OCI-LY3 (cell line): ENCODE measurements around the gene FOCAD.

Experiments
- CTCF ChIP-seq: fragments of 200-600, 300-600 bp; sonication (generic); IDR thresholded peaks from 2 replicates; pipeline ENCODE4 v1.5.1; 2014; ENCODE audit warnings: antibody characterized with exemption, low read length, low read depth
- EZH2phosphoT487 ChIP-seq: fragments of 200-600 bp; shearing (Covaris generic); IDR thresholded peaks from 2 replicates; pipeline ENCODE4 v1.6.1; 2018; ENCODE audit warnings: antibody characterized with exemption, mixed run types, low read depth

- no peak for TF ChIP-seq EZH2phosphoT487
- no peak for TF ChIP-seq CTCF
These were observed 21.9 kb upstream of the FOCAD start for GRCh38 chr9:20662156-20662555.
